Gastroesophageal sphincter (tissue), 4 donors: ENCODE data around the gene GATAD2A. TPM values are rescaled to one million over a fixed set of nuclear protein-coding genes. Genes with fewer than 3 reads are reported as not detected.
"Not testable (repeated sequence)": the region's sequence is repeated elsewhere in the genome, so short reads cannot be mapped to it uniquely, and the experiment has no call there.

ENCODE experiments used
- ATAC-seq: fragments of 150-250 bp; one replicate; pipeline ENCODE4 v1.9.1; 2016; ENCODE audit warnings: mild to moderate bottlenecking, moderate library complexity
- H3K27ac ChIP-seq, 4 donors: fragments of 200-600 bp; sonication (generic) in 3 of 4; 1 replicate in 3 of 4; 2 replicates in 1 of 4; pipeline ENCODE4 v1.5.1; 2016 to 2019
- H3K27me3 ChIP-seq: fragments of 200-600 bp; sonication (generic); one replicate; pipeline ENCODE4 v1.5.1; 2019
- H3K36me3 ChIP-seq, 2 donors: fragments of 200-600 bp; sonication (generic); one replicate each; pipeline ENCODE4 v1.5.1; 2019; ENCODE audit warnings: control low read depth in 1 of 2
- H3K4me1 ChIP-seq, 3 donors: fragments of 200-600 bp; sonication (generic); 1 replicate in 2 of 3; 2 replicates in 1 of 3; pipeline ENCODE4 v1.5.1; 2016 to 2019; ENCODE audit warnings: control low read depth in 2 of 3
- H3K4me3 ChIP-seq, 2 donors: fragments of 200-600 bp; sonication (generic); one replicate each; pipeline ENCODE4 v1.5.1; 2019; ENCODE audit warnings: mild to moderate bottlenecking in 1 of 2, moderate library complexity in 1 of 2
- H3K9me3 ChIP-seq, 3 donors: fragments of 200-600 bp; sonication (generic); one replicate each; pipeline ENCODE4 v1.5.1; 2017 to 2019; ENCODE audit warnings: control low read depth in 2 of 3
- CTCF ChIP-seq, 4 experiments: fragments of 200-600 bp in 2 of 4; fragments of 450-650 bp in 2 of 4; sonication (generic) in 1 of 4; IDR thresholded peaks; one replicate each; pipeline ENCODE4 v1.5.1; 2017 to 2019; ENCODE audit warnings: antibody characterized with exemption in 4 of 4, mild to moderate bottlenecking in 2 of 4, moderate library complexity in 2 of 4
- EP300 ChIP-seq: sonication (generic); formaldehyde crosslinking; IDR thresholded peaks from one replicate; pipeline ENCODE4 v1.6.1; 2017; ENCODE audit warnings: antibody characterized with exemption, mild to moderate bottlenecking
- POLR2A ChIP-seq, 2 donors: fragments of 450-650 bp; IDR thresholded peaks; one replicate each; pipeline ENCODE4 v1.6.1; 2017; ENCODE audit warnings: antibody characterized with exemption in 2 of 2, mild to moderate bottlenecking in 2 of 2, moderate library complexity in 1 of 2
- POLR2AphosphoS5 ChIP-seq: sonication (generic); formaldehyde crosslinking; IDR thresholded peaks from one replicate; pipeline ENCODE4 v1.6.1; 2017; ENCODE audit warnings: antibody characterized with exemption
- WGBS, 2 donors: methylation state at CpG; one replicate each; pipeline ENCODE4 v1.1.5; 2018; ENCODE audit warnings: low coverage in 1 of 2; 5-methylcytosine and 5-hydroxymethylcytosine counted together
- total RNA-seq, 4 donors: library from RNA; depleted of rRNA; stranded (reverse); fragments of >200 nt; gene quantifications; one replicate each; pipeline ENCODE4 v1.1.0, GENCODE V29; 2016

Gene GATAD2A
- total RNA-seq, 4 donors from 2014 or later, result 30.9 to 69.0 (median 36.6) TPM

GRCh38 chr19:19379527-19379926 lies 25.9 kb upstream of the GATAD2A start:
- H3K4me1 ChIP-seq, result peaks cover 0 to 34% (median 0%) of the 10 kb centered on the region in 3 donors
- H3K27ac ChIP-seq, result no peak overlapping the region
- no peak overlapping the region for H3K4me3 ChIP-seq
- TF ChIP-seq POLR2AphosphoS5, result no peak
- no peak for TF ChIP-seq EP300
- no peak for TF ChIP-seq POLR2A (IDR thresholded peaks at IDR 0.05)
- TF ChIP-seq CTCF (IDR thresholded peaks at IDR 0.05), result no peak
- no peak for ATAC-seq
- WGBS, 2 donors, result 70 to 71% methylated on average over 2 of the region's 2 CpGs
- no peaks in the 10 kb centered on the region for H3K36me3 ChIP-seq
- no peaks in the 10 kb centered on the region for H3K27me3 ChIP-seq
- H3K9me3 ChIP-seq, result no peaks in the 10 kb centered on the region

- not testable (repeated sequence) for H3K27ac ChIP-seq, H3K36me3 ChIP-seq, H3K27me3 ChIP-seq, H3K9me3 ChIP-seq, H3K4me3 ChIP-seq, ATAC-seq
- WGBS, 2 donors, result 88% methylated on average over 3 of the region's 12 CpGs; no CpG with 5 or more reads in 1 of the 2 donors
- H3K4me1 ChIP-seq, result peaks cover 0 to 40% (median 0%) of the 10 kb centered on the region in 3 donors
Measured at GRCh38 chr19:19380316-19380715, 25.2 kb upstream of the GATAD2A start.

GRCh38 chr19:19381007-19381926 lies 24.2 kb upstream of the GATAD2A start:
- 74 to 84% methylated on average over 7 to 10 of the region's 11 CpGs for WGBS, 2 donors
- no peaks in the 10 kb centered on the region for H3K9me3 ChIP-seq
- no peak overlapping the region for H3K27ac ChIP-seq
- no peaks in the 10 kb centered on the region for H3K36me3 ChIP-seq
- H3K4me1 ChIP-seq, result peaks cover 0 to 43% (median 0%) of the 10 kb centered on the region in 3 donors
- H3K4me3 ChIP-seq, result no peak overlapping the region
- no peak for TF ChIP-seq POLR2AphosphoS5
- TF ChIP-seq POLR2A (IDR thresholded peaks at IDR 0.05), result no peak
- no peak for TF ChIP-seq EP300
- TF ChIP-seq CTCF (IDR thresholded peaks at IDR 0.05), result no peak
- H3K27me3 ChIP-seq, result no peaks in the 10 kb centered on the region
- ATAC-seq, result no peak

GRCh38 chr19:19382118-19382517 lies 23.4 kb upstream of the GATAD2A start:
- H3K9me3 ChIP-seq, result no peaks in the 10 kb centered on the region
- H3K4me1 ChIP-seq, result peaks cover 0 to 51% (median 5%) of the 10 kb centered on the region in 3 donors
- H3K4me3 ChIP-seq, result no peak overlapping the region
- H3K27me3 ChIP-seq, result no peaks in the 10 kb centered on the region
- no peak overlapping the region for H3K27ac ChIP-seq
- no peak for TF ChIP-seq EP300
- no peak for TF ChIP-seq CTCF (IDR thresholded peaks at IDR 0.05)
- no peak for TF ChIP-seq POLR2A (IDR thresholded peaks at IDR 0.05)
- TF ChIP-seq POLR2AphosphoS5, result no peak
- H3K36me3 ChIP-seq, result no peaks in the 10 kb centered on the region
- WGBS, 2 donors, result 85 to 97% methylated on average over 5 to 8 of the region's 8 CpGs
- ATAC-seq, result no peak

- no peaks in the 10 kb centered on the region for H3K36me3 ChIP-seq
- WGBS, 2 donors, result 30 to 66% methylated on average over 2 to 6 of the region's 13 CpGs
- no peaks in the 10 kb centered on the region for H3K9me3 ChIP-seq
- ATAC-seq, result no peak
- peak overlapping the region in 3 of 4 donors; percentile 88 to 89 (median 88) for H3K27ac ChIP-seq
- H3K4me3 ChIP-seq, result peak overlapping the region; percentile 61 to 92
- TF ChIP-seq EP300 (no peak), POLR2A (IDR thresholded peaks at IDR 0.05) (no peak), CTCF (IDR thresholded peaks at IDR 0.05) (no peak), POLR2AphosphoS5 (no peak)
- H3K4me1 ChIP-seq, result peaks cover 0 to 55% (median 11%) of the 10 kb centered on the region in 3 donors
- H3K27me3 ChIP-seq, result no peaks in the 10 kb centered on the region
Measured at GRCh38 chr19:19384486-19384885, 21.0 kb upstream of the GATAD2A start.
